B cell (primary cell): ENCODE data around the gene DENND2A.

Source experiments
- EZH2 ChIP-seq: IDR thresholded peaks from 2 replicates; pipeline ENCODE4 v1.6.1; 2012; ENCODE audit warnings: borderline replicate concordance, low read depth, mild to moderate bottlenecking, moderate library complexity, low read length; ENCODE audit not compliant: insufficient read depth, poor library complexity, severe bottlenecking
- TF ChIP-seq, protein P1 (sequence below): fragments of 200-600 bp; IDR thresholded peaks from one replicate; pipeline ENCODE4 v1.8.0; 2022; ENCODE audit warnings: antibody characterized with exemption, mild to moderate bottlenecking

DNA sequence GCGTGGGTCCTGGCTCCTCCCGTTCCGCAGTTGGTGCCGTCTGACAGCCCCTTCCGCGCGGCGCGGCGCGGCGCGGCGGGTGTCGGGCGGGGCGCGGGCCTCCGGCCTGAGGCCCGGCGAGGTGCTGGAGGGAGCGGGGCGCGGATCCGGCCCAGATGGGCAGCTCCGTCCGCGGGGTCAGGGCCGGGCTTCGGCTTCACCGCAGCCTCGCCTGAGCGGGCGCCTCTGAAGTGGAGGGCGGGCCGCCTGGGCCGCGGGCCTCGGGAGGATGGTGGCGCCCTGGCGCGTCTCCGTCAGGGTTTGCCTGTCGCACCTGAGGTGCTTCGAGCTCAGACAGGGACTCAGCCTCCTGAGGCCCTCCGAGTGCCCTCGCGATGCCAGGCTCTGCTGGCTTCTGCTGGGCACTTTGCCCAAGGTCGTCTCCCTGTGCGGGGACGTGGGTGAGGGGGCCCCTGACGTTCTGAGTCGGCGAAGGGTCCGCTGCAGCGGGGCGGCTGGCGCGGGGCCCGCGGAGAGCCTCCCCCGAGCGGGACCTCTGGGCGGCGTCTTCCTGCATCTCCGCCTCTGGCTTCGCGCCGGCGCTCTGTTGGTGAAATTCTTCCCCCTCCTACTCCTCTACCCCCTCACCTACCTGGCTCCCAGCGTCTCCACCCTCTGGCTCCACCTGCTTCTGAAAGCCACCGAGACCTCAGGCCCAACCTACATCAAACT lies 32.6 kb upstream of the DENND2A start:
- TF ChIP-seq, protein P1, sequence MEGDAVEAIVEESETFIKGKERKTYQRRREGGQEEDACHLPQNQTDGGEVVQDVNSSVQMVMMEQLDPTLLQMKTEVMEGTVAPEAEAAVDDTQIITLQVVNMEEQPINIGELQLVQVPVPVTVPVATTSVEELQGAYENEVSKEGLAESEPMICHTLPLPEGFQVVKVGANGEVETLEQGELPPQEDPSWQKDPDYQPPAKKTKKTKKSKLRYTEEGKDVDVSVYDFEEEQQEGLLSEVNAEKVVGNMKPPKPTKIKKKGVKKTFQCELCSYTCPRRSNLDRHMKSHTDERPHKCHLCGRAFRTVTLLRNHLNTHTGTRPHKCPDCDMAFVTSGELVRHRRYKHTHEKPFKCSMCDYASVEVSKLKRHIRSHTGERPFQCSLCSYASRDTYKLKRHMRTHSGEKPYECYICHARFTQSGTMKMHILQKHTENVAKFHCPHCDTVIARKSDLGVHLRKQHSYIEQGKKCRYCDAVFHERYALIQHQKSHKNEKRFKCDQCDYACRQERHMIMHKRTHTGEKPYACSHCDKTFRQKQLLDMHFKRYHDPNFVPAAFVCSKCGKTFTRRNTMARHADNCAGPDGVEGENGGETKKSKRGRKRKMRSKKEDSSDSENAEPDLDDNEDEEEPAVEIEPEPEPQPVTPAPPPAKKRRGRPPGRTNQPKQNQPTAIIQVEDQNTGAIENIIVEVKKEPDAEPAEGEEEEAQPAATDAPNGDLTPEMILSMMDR: no peak
- TF ChIP-seq EZH2: no peak
